ENCODE results near the gene LRRK1. TPM values are rescaled to one million over a fixed set of nuclear protein-coding genes. Genes with fewer than 3 reads are reported as not detected.

The LRRK1 gene
- total and polyA plus RNA-seq, 2 experiments from 2014 or later: 2.6 to 4.5 TPM

DNA sequence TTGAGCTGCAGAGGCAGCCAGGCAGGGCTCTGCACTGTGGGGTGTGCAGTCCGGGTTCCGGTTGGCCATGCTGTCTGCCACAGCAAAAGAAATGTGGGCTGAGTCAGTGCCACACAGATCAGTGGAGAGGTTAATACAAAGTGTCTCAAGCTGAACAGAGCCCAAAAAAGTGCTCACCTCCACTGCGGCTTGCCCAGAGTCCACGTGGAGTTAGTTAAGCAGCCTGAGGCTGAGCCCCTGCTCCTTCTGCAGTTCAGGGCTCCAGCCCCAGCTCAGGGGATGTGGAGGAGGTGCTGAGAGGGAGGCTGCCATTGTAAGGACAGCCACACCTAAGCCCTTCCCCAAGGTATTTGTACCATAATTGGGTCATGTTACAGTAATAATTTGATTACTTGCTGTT, 85.3 kb downstream of the LRRK1 start (continued):
- TF ChIP-seq, protein P1, sequence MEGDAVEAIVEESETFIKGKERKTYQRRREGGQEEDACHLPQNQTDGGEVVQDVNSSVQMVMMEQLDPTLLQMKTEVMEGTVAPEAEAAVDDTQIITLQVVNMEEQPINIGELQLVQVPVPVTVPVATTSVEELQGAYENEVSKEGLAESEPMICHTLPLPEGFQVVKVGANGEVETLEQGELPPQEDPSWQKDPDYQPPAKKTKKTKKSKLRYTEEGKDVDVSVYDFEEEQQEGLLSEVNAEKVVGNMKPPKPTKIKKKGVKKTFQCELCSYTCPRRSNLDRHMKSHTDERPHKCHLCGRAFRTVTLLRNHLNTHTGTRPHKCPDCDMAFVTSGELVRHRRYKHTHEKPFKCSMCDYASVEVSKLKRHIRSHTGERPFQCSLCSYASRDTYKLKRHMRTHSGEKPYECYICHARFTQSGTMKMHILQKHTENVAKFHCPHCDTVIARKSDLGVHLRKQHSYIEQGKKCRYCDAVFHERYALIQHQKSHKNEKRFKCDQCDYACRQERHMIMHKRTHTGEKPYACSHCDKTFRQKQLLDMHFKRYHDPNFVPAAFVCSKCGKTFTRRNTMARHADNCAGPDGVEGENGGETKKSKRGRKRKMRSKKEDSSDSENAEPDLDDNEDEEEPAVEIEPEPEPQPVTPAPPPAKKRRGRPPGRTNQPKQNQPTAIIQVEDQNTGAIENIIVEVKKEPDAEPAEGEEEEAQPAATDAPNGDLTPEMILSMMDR (conservative IDR thresholded peaks at IDR 0.05; ENCODE audit: low read depth in 2 of 2): no peak
- TF ChIP-seq EZH2phosphoT487 (IDR thresholded peaks at IDR 0.05; ENCODE audit: unreplicated experiment): no peak
- TF ChIP-seq JUNB (IDR thresholded peaks at IDR 0.05; ENCODE audit: unreplicated experiment): no peak
- no peak for TF ChIP-seq ZNF331 (CRISPR knock-in tag; IDR thresholded peaks at IDR 0.05; ENCODE audit: low read depth)
- no peak for TF ChIP-seq ZNF114 (CRISPR knock-in tag; IDR thresholded peaks at IDR 0.05)
- no peak for TF ChIP-seq POLR2AphosphoS5 (IDR thresholded peaks at IDR 0.05; ENCODE audit: low read depth)

DNA sequence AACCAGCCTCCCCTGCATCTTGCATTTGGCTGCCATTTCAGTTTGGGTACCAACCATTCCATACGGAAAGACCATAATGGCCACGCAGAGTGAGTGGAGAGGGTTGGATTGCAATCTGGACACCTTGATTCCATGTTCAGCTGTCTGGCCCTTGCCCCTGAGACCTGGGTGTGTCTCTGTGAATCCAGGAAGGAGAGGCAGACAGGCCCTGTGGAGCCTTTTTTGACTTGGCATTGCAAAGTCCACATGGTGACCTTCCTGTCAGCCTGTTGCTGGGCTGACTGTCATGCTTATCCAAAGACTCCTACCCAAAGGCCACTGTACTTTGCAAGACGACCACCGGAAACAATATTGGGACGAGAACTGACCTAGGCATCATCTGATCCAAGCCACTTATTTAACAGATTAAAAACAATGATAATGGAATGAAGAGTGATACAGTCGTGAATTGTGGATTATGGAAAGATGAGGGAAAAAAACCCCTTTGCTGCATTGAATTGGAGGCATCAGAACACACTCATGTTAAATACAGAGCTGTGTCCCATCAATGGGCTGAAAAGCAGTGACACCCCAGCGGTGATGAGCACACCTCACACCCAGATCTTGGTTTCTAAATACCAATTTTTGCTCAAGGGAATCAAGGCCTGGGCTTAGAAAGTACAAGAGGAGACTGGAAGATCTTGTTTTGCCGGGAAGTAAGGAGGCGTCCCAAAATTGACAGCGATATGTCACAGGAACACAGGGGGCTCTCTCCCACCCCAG, 86.0 kb downstream of the LRRK1 start:
- no peaks in the 10 kb centered on the region for H3K36me3 ChIP-seq (ENCODE audit: insufficient read depth)
- ATAC-seq (no peak), DNase-seq (ENCODE audit: low spot score) (no peak)
- no peak overlapping the region for H2AFZ ChIP-seq
- H4K20me1 ChIP-seq (replicated peaks; ENCODE audit: insufficient read depth): no peaks in the 10 kb centered on the region
- no peak overlapping the region for H3K27ac Mint-ChIP-seq
- peaks cover 20% of the 10 kb centered on the region; the same call in 2 of the 3 replicates for H3K36me3 Mint-ChIP-seq (ENCODE audit: low read depth)
- peaks cover 6% of the 10 kb centered on the region for H3K27me3 ChIP-seq (ENCODE audit: insufficient read depth)
- H3K4me1 ChIP-seq (ENCODE audit: insufficient read depth): peaks cover 21% of the 10 kb centered on the region
- H3K27me3 Mint-ChIP-seq (ENCODE audit: insufficient read depth, low read depth, poor library complexity): peaks cover 23% of the 10 kb centered on the region
- H3K4me3 Mint-ChIP-seq: no peak overlapping the region
- H3K4me1 Mint-ChIP-seq: peaks cover 28% of the 10 kb centered on the region
- H3K4me3 ChIP-seq: no peak overlapping the region
- H3F3A ChIP-seq (replicated peaks; ENCODE audit: low read depth): peaks cover 6% of the 10 kb centered on the region; the same call in 1 of the 2 replicates
- H3K27ac ChIP-seq (ENCODE audit: low read depth): no peak overlapping the region
- H3K79me2 ChIP-seq (replicated peaks; ENCODE audit: insufficient read depth): no peaks in the 10 kb centered on the region
- H3K4me2 ChIP-seq: no peak overlapping the region
- H3K9me2 ChIP-seq (ENCODE audit: insufficient read depth): peaks cover 8% of the 10 kb centered on the region; the same call in 1 of the 2 replicates
- peaks cover 29% of the 10 kb centered on the region for H3K9me3 Mint-ChIP-seq
- no peak for TF ChIP-seq ZNF331 (CRISPR knock-in tag; IDR thresholded peaks at IDR 0.05; ENCODE audit: low read depth)
- TF ChIP-seq ZNF114 (CRISPR knock-in tag; IDR thresholded peaks at IDR 0.05): no peak
- TF ChIP-seq STAT1 (IDR thresholded peaks at IDR 0.05; ENCODE audit: unreplicated experiment): no peak
- TF ChIP-seq CREB1 (CRISPR knock-in tag; IDR thresholded peaks at IDR 0.05; ENCODE audit: low read depth): no peak
- TF ChIP-seq, protein P1 (conservative IDR thresholded peaks at IDR 0.05; ENCODE audit: low read depth in 2 of 2): no peak
- TF ChIP-seq, protein P2, sequence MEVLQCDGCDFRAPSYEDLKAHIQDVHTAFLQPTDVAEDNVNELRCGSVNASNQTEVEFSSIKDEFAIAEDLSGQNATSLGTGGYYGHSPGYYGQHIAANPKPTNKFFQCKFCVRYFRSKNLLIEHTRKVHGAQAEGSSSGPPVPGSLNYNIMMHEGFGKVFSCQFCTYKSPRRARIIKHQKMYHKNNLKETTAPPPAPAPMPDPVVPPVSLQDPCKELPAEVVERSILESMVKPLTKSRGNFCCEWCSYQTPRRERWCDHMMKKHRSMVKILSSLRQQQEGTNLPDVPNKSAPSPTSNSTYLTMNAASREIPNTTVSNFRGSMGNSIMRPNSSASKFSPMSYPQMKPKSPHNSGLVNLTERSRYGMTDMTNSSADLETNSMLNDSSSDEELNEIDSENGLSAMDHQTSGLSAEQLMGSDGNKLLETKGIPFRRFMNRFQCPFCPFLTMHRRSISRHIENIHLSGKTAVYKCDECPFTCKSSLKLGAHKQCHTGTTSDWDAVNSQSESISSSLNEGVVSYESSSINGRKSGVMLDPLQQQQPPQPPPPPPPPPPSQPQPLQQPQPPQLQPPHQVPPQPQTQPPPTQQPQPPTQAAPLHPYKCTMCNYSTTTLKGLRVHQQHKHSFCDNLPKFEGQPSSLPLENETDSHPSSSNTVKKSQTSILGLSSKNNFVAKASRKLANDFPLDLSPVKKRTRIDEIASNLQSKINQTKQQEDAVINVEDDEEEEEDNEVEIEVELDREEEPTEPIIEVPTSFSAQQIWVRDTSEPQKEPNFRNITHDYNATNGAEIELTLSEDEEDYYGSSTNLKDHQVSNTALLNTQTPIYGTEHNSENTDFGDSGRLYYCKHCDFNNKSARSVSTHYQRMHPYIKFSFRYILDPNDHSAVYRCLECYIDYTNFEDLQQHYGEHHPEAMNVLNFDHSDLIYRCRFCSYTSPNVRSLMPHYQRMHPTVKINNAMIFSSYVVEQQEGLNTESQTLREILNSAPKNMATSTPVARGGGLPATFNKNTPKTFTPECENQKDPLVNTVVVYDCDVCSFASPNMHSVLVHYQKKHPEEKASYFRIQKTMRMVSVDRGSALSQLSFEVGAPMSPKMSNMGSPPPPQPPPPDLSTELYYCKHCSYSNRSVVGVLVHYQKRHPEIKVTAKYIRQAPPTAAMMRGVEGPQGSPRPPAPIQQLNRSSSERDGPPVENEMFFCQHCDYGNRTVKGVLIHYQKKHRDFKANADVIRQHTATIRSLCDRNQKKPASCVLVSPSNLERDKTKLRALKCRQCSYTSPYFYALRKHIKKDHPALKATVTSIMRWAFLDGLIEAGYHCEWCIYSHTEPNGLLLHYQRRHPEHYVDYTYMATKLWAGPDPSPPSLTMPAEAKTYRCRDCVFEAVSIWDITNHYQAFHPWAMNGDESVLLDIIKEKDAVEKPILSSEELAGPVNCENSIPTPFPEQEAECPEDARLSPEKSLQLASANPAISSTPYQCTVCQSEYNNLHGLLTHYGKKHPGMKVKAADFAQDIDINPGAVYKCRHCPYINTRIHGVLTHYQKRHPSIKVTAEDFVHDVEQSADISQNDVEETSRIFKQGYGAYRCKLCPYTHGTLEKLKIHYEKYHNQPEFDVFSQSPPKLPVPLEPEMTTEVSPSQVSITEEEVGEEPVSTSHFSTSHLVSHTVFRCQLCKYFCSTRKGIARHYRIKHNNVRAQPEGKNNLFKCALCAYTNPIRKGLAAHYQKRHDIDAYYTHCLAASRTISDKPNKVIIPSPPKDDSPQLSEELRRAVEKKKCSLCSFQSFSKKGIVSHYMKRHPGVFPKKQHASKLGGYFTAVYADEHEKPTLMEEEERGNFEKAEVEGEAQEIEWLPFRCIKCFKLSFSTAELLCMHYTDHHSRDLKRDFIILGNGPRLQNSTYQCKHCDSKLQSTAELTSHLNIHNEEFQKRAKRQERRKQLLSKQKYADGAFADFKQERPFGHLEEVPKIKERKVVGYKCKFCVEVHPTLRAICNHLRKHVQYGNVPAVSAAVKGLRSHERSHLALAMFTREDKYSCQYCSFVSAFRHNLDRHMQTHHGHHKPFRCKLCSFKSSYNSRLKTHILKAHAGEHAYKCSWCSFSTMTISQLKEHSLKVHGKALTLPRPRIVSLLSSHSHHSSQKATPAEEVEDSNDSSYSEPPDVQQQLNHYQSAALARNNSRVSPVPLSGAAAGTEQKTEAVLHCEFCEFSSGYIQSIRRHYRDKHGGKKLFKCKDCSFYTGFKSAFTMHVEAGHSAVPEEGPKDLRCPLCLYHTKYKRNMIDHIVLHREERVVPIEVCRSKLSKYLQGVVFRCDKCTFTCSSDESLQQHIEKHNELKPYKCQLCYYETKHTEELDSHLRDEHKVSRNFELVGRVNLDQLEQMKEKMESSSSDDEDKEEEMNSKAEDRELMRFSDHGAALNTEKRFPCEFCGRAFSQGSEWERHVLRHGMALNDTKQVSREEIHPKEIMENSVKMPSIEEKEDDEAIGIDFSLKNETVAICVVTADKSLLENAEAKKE (CRISPR knock-in tag; IDR thresholded peaks at IDR 0.05): no peak
- TF ChIP-seq, protein P3, sequence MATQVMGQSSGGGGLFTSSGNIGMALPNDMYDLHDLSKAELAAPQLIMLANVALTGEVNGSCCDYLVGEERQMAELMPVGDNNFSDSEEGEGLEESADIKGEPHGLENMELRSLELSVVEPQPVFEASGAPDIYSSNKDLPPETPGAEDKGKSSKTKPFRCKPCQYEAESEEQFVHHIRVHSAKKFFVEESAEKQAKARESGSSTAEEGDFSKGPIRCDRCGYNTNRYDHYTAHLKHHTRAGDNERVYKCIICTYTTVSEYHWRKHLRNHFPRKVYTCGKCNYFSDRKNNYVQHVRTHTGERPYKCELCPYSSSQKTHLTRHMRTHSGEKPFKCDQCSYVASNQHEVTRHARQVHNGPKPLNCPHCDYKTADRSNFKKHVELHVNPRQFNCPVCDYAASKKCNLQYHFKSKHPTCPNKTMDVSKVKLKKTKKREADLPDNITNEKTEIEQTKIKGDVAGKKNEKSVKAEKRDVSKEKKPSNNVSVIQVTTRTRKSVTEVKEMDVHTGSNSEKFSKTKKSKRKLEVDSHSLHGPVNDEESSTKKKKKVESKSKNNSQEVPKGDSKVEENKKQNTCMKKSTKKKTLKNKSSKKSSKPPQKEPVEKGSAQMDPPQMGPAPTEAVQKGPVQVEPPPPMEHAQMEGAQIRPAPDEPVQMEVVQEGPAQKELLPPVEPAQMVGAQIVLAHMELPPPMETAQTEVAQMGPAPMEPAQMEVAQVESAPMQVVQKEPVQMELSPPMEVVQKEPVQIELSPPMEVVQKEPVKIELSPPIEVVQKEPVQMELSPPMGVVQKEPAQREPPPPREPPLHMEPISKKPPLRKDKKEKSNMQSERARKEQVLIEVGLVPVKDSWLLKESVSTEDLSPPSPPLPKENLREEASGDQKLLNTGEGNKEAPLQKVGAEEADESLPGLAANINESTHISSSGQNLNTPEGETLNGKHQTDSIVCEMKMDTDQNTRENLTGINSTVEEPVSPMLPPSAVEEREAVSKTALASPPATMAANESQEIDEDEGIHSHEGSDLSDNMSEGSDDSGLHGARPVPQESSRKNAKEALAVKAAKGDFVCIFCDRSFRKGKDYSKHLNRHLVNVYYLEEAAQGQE (IDR thresholded peaks at IDR 0.05; ENCODE audit: unreplicated experiment): no peak

All from GM23338 (cell line).